A549 (cell line): Measurements from ENCODE around the gene ARHGEF4. TPM values are rescaled to one million over a fixed set of nuclear protein-coding genes. Genes with fewer than 3 reads are reported as not detected.

Experiments used
- ATAC-seq, 2 experiments: fragments of 200-7000 bp in 1 of 2; fragments of >200 bp in 1 of 2; cut with Nextera tagmentation in 1 of 2; cut with Tn5 transposase in 1 of 2; 3 replicates each; pipeline versions ENCODE4 v1.8.0 to v1.9.1; 2018 to 2020; ENCODE audit warnings: mild to moderate bottlenecking in 1 of 2, moderate library complexity in 1 of 2
- CTCF ChIA-PET: fragments of 300-600 bp; sonication (Branson Sonifier 250); formaldehyde crosslinking; extraction: SDS; loops from one replicate; lab custom pipeline; 2021; ENCODE audit warnings: antibody characterized with exemption, inconsistent platforms; lab: Yijun Ruan, JAX
- POLR2A ChIA-PET: fragments of 350-600 bp; formaldehyde crosslinking; extraction: SDS; loops from one replicate; lab custom pipeline; 2021; ENCODE audit warnings: antibody characterized with exemption, inconsistent platforms; lab: Yijun Ruan, JAX
- DNase-seq, 2 experiments: peaks; one replicate each; pipeline versions ENCODE4 v3.0.0 to v3.0.0-alpha.2; 2011 to 2016; ENCODE audit warnings: low read depth in 1 of 2, low spot score in 1 of 2
- FAIRE-seq: peaks from 2 replicates; lab custom pipeline; 2011; peaks lifted over from hg19 to GRCh38; lab: Jason Lieb, UNC
- H3K27ac ChIP-seq, 2 experiments: fragments of >200 bp; sonication (Bioruptor Twin); formaldehyde crosslinking; 3 replicates each; pipeline ENCODE4 v1.5.1; 2016 to 2017
- H3K4me1 ChIP-seq: fragments of >200 bp; sonication (Bioruptor Twin); formaldehyde crosslinking; 3 replicates; pipeline ENCODE4 v1.6.1; 2016
- H3K4me2 ChIP-seq: fragments of >200 bp; sonication (Bioruptor Twin); formaldehyde crosslinking; 3 replicates; pipeline ENCODE4 v1.6.1; 2016
- H3K4me3 ChIP-seq: fragments of >200 bp; sonication (Bioruptor Twin); formaldehyde crosslinking; 3 replicates; pipeline ENCODE4 v1.5.1; 2016
- H3K9me3 ChIP-seq: fragments of >200 bp; sonication (Bioruptor Twin); formaldehyde crosslinking; 3 replicates; pipeline ENCODE4 v1.6.1; 2016
- BHLHE40 ChIP-seq: IDR thresholded peaks from 2 replicates; pipeline ENCODE4 v1.6.1; 2012; ENCODE audit warnings: low read depth, low read length, inconsistent platforms
- CEBPB ChIP-seq, 2 experiments: fragments of >200 bp in 1 of 2; sonication (Bioruptor Twin) in 1 of 2; formaldehyde crosslinking in 1 of 2; IDR thresholded peaks; 2 replicates each; pipeline ENCODE4 v1.6.1; 2012 to 2016
- CHD4 ChIP-seq: fragments of 200-600 bp; sonication (generic); IDR thresholded peaks from 2 replicates; pipeline ENCODE4 v1.6.1; 2016; ENCODE audit warnings: antibody characterized with exemption, mild to moderate bottlenecking, borderline replicate concordance
- EHF ChIP-seq: fragments of 250-450 bp; sonication (Bioruptor Pico); IDR thresholded peaks from 2 replicates; pipeline ENCODE4 v1.5.0; 2020; ENCODE audit warnings: mild to moderate bottlenecking
- EP300 ChIP-seq, 2 experiments: fragments of >200 bp; sonication (Bioruptor Twin); formaldehyde crosslinking; IDR thresholded peaks; 2 replicates in 1 of 2; 3 replicates in 1 of 2; pipeline ENCODE4 v1.6.1; 2016 to 2017
- FOXS1 ChIP-seq: fragments of 250-450 bp; sonication (Bioruptor Pico); IDR thresholded peaks from 2 replicates; pipeline ENCODE4 v1.5.0; 2020; ENCODE audit warnings: mild to moderate bottlenecking, moderate library complexity
- GATA3 ChIP-seq: IDR thresholded peaks from 2 replicates; pipeline ENCODE4 v1.6.1; 2012; ENCODE audit warnings: borderline replicate concordance
- HES2 ChIP-seq: fragments of >200 bp; sonication (Bioruptor Twin); formaldehyde crosslinking; IDR thresholded peaks from 2 replicates; pipeline ENCODE4 v1.6.1; 2016
- HOXA7 ChIP-seq: fragments of 250-450 bp; sonication (Bioruptor Pico); IDR thresholded peaks from 2 replicates; pipeline ENCODE4 v1.5.0; 2020; ENCODE audit warnings: mild to moderate bottlenecking, moderate library complexity
- JUNB ChIP-seq: fragments of >200 bp; sonication (Bioruptor Twin); formaldehyde crosslinking; IDR thresholded peaks from 2 replicates; pipeline ENCODE4 v1.6.1; 2016
- KDM5A ChIP-seq: fragments of 200-600 bp; sonication (generic); IDR thresholded peaks from 2 replicates; pipeline ENCODE4 v1.6.1; 2016; ENCODE audit warnings: antibody characterized with exemption, mild to moderate bottlenecking
- MAFK ChIP-seq: fragments of 450-650 bp; IDR thresholded peaks from 2 replicates; pipeline ENCODE4 v1.6.1; 2014; ENCODE audit not compliant: partially characterized antibody
- MAX ChIP-seq: IDR thresholded peaks from 2 replicates; pipeline ENCODE4 v1.6.1; 2012
- MYC ChIP-seq: IDR thresholded peaks from 2 replicates; pipeline ENCODE4 v1.6.1; 2012; ENCODE audit warnings: mild to moderate bottlenecking, inconsistent platforms, low read length, improper control_type of control experiment, borderline replicate concordance
- PHF8 ChIP-seq: fragments of 200-600 bp; sonication (generic); IDR thresholded peaks from 2 replicates; pipeline ENCODE4 v1.6.1; 2016; ENCODE audit warnings: low read depth, mild to moderate bottlenecking, antibody characterized with exemption, moderate library complexity, borderline replicate concordance
- POLR2A ChIP-seq: IDR thresholded peaks from 2 replicates; pipeline ENCODE4 v1.6.1; 2012; ENCODE audit warnings: mild to moderate bottlenecking, low read length
- SMC3 ChIP-seq: fragments of >200 bp; sonication (Bioruptor Twin); formaldehyde crosslinking; IDR thresholded peaks from 3 replicates; pipeline ENCODE4 v1.6.1; 2018; ENCODE audit warnings: inconsistent platforms
- TP53 ChIP-seq: fragments of 250-450 bp; sonication (Bioruptor Pico); IDR thresholded peaks from 2 replicates; pipeline ENCODE4 v1.5.0; 2021; ENCODE audit warnings: mild to moderate bottlenecking, moderate library complexity
- ZFP36 ChIP-seq: fragments of 450-650 bp; IDR thresholded peaks from 2 replicates; pipeline ENCODE4 v1.6.1; 2014; ENCODE audit warnings: borderline replicate concordance; ENCODE audit not compliant: partially characterized antibody
- ZNF302 ChIP-seq: fragments of 250-450 bp; sonication (Bioruptor Pico); IDR thresholded peaks from 2 replicates; pipeline ENCODE4 v1.9.0; 2021; ENCODE audit warnings: inconsistent platforms, mild to moderate bottlenecking, moderate library complexity
- WGBS: methylation state at CpG from one replicate; pipeline ENCODE4 v1.1.6; 2017; ENCODE audit errors: missing lambda C conversion rate; 5-methylcytosine and 5-hydroxymethylcytosine counted together
- polyA minus RNA-seq: library from RNA; depleted of rRNA, polyadenylated mRNA; stranded (reverse); fragments of >200 nt; gene quantifications from 2 replicates; pipeline ENCODE4 v1.2.3, GENCODE V29; 2011; rRNA and poly(A)+ RNA removed
- polyA plus RNA-seq, 4 experiments: library from polyadenylated mRNA; depleted of rRNA in 3 of 4; stranded (reverse); fragments of >200 nt; fragmentation: RNase III in 1 of 4; extraction: RNeasy Plus Mini Kit Qiagen cat#74134 plus additional on column Dnase treatment in 1 of 4; gene quantifications; 2 replicates in 3 of 4; 3 replicates in 1 of 4; pipeline ENCODE4 v1.2.3, GENCODE V29; 2011 to 2017
- TF ChIP-seq, protein P1 (sequence below): fragments of 150-350 bp; IDR thresholded peaks from 2 replicates; pipeline ENCODE4 v1.6.1; 2014; ENCODE audit warnings: low read depth, mild to moderate bottlenecking, low read length

The ARHGEF4 gene, protein sequence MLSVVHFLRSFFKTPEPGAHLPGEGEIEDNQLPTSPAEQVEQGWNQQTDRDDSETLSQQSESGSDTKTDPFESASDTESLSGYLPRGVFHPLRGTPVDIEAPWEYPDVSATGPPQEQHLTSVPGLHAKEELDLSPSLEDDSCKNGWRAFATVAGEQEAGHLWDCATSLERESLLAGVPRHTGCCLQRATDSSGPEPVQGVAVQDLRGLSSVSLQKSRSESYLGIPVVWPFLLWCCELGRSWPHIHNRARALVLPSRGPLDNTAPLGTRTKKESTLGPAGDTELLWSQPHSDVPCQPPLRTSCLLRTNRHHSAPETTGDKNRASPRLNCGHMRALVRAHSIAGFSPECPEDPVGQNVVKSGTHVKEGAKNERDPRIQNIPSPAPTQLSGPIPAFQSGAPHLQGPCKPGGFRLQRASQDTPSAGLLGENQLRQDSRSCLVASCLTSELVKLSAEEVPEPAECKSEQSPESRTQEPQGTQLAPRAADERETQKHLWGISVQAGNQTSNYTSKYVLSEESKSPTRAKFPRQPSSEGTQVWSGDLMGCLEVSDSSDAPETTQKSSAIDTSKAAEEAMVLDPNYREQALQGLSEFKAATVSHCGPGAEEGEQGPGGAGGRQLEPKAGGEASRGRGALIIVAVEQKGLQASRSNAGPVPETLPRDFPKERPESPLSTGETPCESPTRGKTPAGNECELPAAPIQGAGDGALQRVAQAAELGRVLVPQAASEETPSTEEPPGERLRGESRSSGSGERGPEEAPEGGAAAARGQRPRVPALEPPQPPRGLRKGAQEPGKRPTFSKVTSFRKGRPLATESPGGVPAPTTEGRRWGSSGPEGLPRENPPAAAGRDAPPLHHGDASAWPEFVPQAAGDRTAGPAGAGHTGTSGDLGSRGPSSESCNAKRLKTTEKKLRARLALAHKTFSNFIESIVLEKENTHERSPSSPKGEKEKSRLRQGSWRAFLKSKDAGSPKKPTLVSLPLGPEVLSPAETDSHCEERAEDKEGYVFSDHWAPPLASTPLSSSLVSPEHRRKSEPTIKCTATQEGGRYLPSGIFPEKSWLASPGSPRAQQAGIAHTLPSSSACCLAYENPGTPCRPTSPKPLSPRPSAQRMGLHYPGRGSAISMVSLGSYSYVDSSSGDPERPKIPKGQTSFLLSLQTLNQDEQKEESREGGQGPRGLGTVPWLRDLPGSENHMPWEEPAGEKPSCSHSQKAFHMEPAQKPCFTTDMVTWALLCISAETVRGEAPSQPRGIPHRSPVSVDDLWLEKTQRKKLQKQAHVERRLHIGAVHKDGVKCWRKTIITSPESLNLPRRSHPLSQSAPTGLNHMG (N-terminal part only)
- polyA plus RNA-seq (2011; rRNA removed) (1.00 and 1.5 TPM in 2 replicates), polyA plus RNA-seq (2017; fragmentation: RNase III; extraction: RNeasy Plus Mini Kit Qiagen cat#74134 plus additional on column Dnase treatment) (2.1 to 2.5 TPM (median 2.2 TPM) in 3 replicates), polyA minus RNA-seq (3.5 and 4.8 TPM in 2 replicates)
- polyA plus RNA-seq (2012; cell fraction: cytosol; rRNA removed) = 1.3 and 1.5 TPM in 2 replicates
- polyA plus RNA-seq (2012; cell fraction: nucleus; rRNA removed) = 5.9 and 6.1 TPM in 2 replicates

GRCh38 chr2:130836501-130837174, at the start of gene ARHGEF4:
Gene ARHGEF4 (plus strand): TSS chr2:130836914. CDS start chr2:130836954, 40 bp downstream.
- DNase-seq (peak; percentile 49 to 61), FAIRE-seq (no peak), ATAC-seq (peak; percentile 76 to 88)
- Histone ChIP-seq H3K4me2 (peak within 1 kb of the TSS; percentile 90), H3K4me3 (peak within 1 kb of the TSS; percentile 61), H3K9me3 (no peaks in the 10 kb centered on the region), H3K27ac (peak within 1 kb of the TSS; percentile 67 to 85; a peak in 5 of 6 replicates), H3K4me1 (peaks cover 7% of the 10 kb centered on the region; the same call in 1 of the 3 replicates)
- no peak for TF ChIP-seq CEBPB (IDR thresholded peaks at IDR 0.05)
- no peak for TF ChIP-seq PHF8
- no peak for TF ChIP-seq MAX
- no peak for TF ChIP-seq ZNF302 (CRISPR knock-in tag)
- TF ChIP-seq GATA3 = no peak
- no peak for TF ChIP-seq EHF (CRISPR knock-in tag)
- no peak for TF ChIP-seq HOXA7
- 0 out of 2 replicates have a peak, but pooled peaks have one; percentile 20 for TF ChIP-seq BHLHE40
- no peak for TF ChIP-seq MAFK
- no peak for TF ChIP-seq MYC
- TF ChIP-seq, protein P1, sequence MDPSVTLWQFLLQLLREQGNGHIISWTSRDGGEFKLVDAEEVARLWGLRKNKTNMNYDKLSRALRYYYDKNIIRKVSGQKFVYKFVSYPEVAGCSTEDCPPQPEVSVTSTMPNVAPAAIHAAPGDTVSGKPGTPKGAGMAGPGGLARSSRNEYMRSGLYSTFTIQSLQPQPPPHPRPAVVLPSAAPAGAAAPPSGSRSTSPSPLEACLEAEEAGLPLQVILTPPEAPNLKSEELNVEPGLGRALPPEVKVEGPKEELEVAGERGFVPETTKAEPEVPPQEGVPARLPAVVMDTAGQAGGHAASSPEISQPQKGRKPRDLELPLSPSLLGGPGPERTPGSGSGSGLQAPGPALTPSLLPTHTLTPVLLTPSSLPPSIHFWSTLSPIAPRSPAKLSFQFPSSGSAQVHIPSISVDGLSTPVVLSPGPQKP = no peak
- TF ChIP-seq ZFP36 = no peak
- TF ChIP-seq POLR2A = peak; percentile 34; the same call in 1 of the 2 replicates
- 44% methylated on average over 16 of the region's 70 CpGs for WGBS
- POLR2A ChIA-PET = interaction anchor here (1.5 kb wide), 1 partner anchor 12 kb away, joined by 3 read pairs; no protein-coding TSS in a partner anchor
- CTCF ChIA-PET = interaction anchor here (0.7 to 4.2 kb wide), 4 partner anchors 37 to 84 kb away, joined by 3 to 14 read pairs (median 4); no protein-coding TSS in a partner anchor

- FAIRE-seq = no peak
- TF ChIP-seq FOXS1 (CRISPR knock-in tag) (no peak), ZFP36 (no peak), TP53 (CRISPR knock-in tag) (no peak), KDM5A (no peak), EP300 (IDR thresholded peaks at IDR 0.05) (no peak), CHD4 (no peak), HES2 (no peak), SMC3 (no peak), GATA3 (no peak), JUNB (no peak)
- TF ChIP-seq, all 56 proteins: peak for 0
- Histone ChIP-seq H3K4me2 (no peak overlapping the region), H3K4me3 (no peak overlapping the region), H3K9me3 (no peaks in the 10 kb centered on the region), H3K27ac (no peak overlapping the region), H3K4me1 (no peaks in the 10 kb centered on the region)
- no peak for ATAC-seq
- WGBS = 58% methylated on average over 17 of the region's 17 CpGs
- CTCF ChIA-PET = interaction anchor here (4.2 kb wide), 1 partner anchor 9 kb away, joined by 18 read pairs; no protein-coding TSS in a partner anchor
- POLR2A ChIA-PET = no interaction called here
- DNase-seq = no peak
Observed at GRCh38 chr2:130787841-130788240, 48.9 kb upstream of the ARHGEF4 start.
